ENCODE data around the gene ADCY2. TPM values are rescaled to one million over a fixed set of nuclear protein-coding genes. Genes with fewer than 3 reads are reported as not detected.

Gene ADCY2
- total and polyA plus RNA-seq, 2 of the 13 experiments (the other 11 are each of a cell fraction or from before 2014, with no cell fraction given) = not detected

DNA sequence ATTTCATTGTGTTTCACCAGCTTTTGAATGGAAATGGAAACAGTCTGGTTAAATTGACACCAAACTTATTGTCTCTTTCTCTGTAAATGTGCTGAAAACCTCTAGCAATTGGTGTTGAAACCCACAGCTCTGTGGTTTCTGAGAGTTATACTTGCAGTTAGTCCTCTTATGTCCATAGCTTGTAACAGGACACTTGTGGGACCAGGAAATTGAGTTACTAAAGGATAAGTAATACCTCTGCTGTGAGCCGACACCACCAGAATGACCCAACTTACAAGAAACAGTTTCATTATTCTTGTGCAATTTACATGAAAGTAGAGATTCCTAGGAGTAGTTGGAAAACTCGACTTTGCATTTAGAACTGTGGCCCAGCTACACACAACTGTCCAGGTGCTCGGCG lies 263.5 kb downstream of the ADCY2 start:
- H3K9me3 ChIP-seq (ENCODE audit: low read length) = no peaks in the 10 kb centered on the region
- no peaks in the 10 kb centered on the region for H3K4me1 ChIP-seq (ENCODE audit: insufficient read depth, low read length)
- ChIA-PET CTCF (ENCODE audit: low intra/inter-chr PET ratio, low total read pairs) (no interaction called here), POLR2A (no interaction called here)
- no peaks in the 10 kb centered on the region for H3K79me2 ChIP-seq (ENCODE audit: insufficient read depth, low read length)
- no peak overlapping the region for H3K4me2 ChIP-seq (ENCODE audit: low read depth, low read length)
- no peak overlapping the region for H3K4me3 ChIP-seq (replicated peaks in 1 of 3; ENCODE audit: insufficient read depth in 1 of 3, low read depth in 2 of 3, low read length in 3 of 3)
- ATAC-seq (no peak), FAIRE-seq (no peak), DNase-seq (ENCODE audit: low spot score) (no peak)
- no peak overlapping the region for H3K9ac ChIP-seq (ENCODE audit: insufficient read depth, low read depth, low read length)
- no peaks in the 10 kb centered on the region for H4K20me1 ChIP-seq (ENCODE audit: insufficient read depth, low read length)
- no TSS peak for BruUV-seq (replicated peaks)
- in situ Hi-C loops (cut with HindIII; ENCODE audit: extremely low pct_ligation_motif_present, low pct_unique_long_range_greater_than_20kb) (no loop called here), intact Hi-C loops (cut with micrococcal nuclease; ENCODE audit: unreplicated experiment) (no loop called here)
- TF ChIP-seq TBX3 (IDR thresholded peaks at IDR 0.05; ENCODE audit: borderline replicate concordance) = no peak
- no peak for TF ChIP-seq EHMT2 (IDR thresholded peaks at IDR 0.05; ENCODE audit: borderline replicate concordance, low read depth, low read length)
- TF ChIP-seq MEF2D (CRISPR knock-in tag; IDR thresholded peaks at IDR 0.05) = no peak
- TF ChIP-seq ZZZ3 (CRISPR knock-in tag; IDR thresholded peaks at IDR 0.05; ENCODE audit: borderline replicate concordance) = no peak
- no peak for TF ChIP-seq ARNT (IDR thresholded peaks at IDR 0.05)
- TF ChIP-seq TMF1 (CRISPR knock-in tag; IDR thresholded peaks at IDR 0.05; ENCODE audit: low read depth) = no peak
- TF ChIP-seq, protein P1, sequence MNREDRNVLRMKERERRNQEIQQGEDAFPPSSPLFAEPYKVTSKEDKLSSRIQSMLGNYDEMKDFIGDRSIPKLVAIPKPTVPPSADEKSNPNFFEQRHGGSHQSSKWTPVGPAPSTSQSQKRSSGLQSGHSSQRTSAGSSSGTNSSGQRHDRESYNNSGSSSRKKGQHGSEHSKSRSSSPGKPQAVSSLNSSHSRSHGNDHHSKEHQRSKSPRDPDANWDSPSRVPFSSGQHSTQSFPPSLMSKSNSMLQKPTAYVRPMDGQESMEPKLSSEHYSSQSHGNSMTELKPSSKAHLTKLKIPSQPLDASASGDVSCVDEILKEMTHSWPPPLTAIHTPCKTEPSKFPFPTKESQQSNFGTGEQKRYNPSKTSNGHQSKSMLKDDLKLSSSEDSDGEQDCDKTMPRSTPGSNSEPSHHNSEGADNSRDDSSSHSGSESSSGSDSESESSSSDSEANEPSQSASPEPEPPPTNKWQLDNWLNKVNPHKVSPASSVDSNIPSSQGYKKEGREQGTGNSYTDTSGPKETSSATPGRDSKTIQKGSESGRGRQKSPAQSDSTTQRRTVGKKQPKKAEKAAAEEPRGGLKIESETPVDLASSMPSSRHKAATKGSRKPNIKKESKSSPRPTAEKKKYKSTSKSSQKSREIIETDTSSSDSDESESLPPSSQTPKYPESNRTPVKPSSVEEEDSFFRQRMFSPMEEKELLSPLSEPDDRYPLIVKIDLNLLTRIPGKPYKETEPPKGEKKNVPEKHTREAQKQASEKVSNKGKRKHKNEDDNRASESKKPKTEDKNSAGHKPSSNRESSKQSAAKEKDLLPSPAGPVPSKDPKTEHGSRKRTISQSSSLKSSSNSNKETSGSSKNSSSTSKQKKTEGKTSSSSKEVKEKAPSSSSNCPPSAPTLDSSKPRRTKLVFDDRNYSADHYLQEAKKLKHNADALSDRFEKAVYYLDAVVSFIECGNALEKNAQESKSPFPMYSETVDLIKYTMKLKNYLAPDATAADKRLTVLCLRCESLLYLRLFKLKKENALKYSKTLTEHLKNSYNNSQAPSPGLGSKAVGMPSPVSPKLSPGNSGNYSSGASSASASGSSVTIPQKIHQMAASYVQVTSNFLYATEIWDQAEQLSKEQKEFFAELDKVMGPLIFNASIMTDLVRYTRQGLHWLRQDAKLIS (CRISPR knock-in tag; IDR thresholded peaks at IDR 0.05) = no peak
- TF ChIP-seq HNF4A (CRISPR knock-in tag; IDR thresholded peaks at IDR 0.05) = no peak
- TF ChIP-seq GTF3A (CRISPR knock-in tag; conservative IDR thresholded peaks at IDR 0.05) = no peak
- TF ChIP-seq RORA (CRISPR knock-in tag; IDR thresholded peaks at IDR 0.05) = no peak
- TF ChIP-seq KDM4B (CRISPR knock-in tag; IDR thresholded peaks at IDR 0.05) = no peak
- no peak for TF ChIP-seq PAX8 (CRISPR knock-in tag; IDR thresholded peaks at IDR 0.05; ENCODE audit: borderline replicate concordance)
- no peaks in the 10 kb centered on the region for H3K36me3 ChIP-seq (replicated peaks in 1 of 2; ENCODE audit: control insufficient read depth in 1 of 2, insufficient read depth in 2 of 2, low read length in 2 of 2)
- H3K27ac ChIP-seq (ENCODE audit: extremely low read length, insufficient read depth, low read length) = no peak overlapping the region
- peaks cover 0 to 3% of the 10 kb centered on the region in 2 experiments; a peak in 2 of 5 replicates for H3K27me3 ChIP-seq (ENCODE audit: control insufficient read depth in 1 of 2, insufficient read depth in 2 of 2, low read length in 2 of 2)
- no peak overlapping the region for H2AFZ ChIP-seq (ENCODE audit: low read length)
- 3% methylated on average over 4 of the region's 4 CpGs for WGBS (ENCODE audit: low lambda C conversion rate)
